ENCODE results near the gene TCF7L1.

- TF ChIP-seq CTCF (IDR thresholded peaks at IDR 0.05) (no peak), POLR2A (IDR thresholded peaks at IDR 0.05) (no peak)
These were observed 23.0 kb downstream of the TCF7L1 start for GRCh38 chr2:85156153-85156552.

Measured in uterus (tissue), 2 donors.